ENCODE results near the gene PDZD2.

PDZD2 gene

DNA sequence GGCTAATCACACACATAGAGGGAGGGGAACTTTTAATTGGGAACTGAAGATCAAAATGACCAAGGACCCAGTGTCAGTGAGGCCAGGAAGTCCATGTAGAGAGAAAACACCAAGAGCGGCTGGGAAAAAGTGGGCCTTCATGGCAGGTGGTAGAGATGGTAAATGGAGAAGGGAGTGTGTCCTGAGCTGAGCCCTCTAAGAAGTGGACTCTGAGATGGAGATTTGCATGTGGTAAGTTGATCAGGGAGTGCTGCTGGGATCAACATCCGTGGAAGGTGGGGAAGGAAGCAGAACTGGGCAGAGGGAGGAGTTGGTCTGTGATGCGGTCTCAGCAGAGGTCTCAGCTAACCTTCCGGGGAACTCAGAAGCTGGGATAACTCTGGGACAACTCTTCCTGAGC is 18.9 kb upstream of the PDZD2 start:
- no peak for DNase-seq (ENCODE audit: low read depth)
- TF ChIP-seq, protein P1, sequence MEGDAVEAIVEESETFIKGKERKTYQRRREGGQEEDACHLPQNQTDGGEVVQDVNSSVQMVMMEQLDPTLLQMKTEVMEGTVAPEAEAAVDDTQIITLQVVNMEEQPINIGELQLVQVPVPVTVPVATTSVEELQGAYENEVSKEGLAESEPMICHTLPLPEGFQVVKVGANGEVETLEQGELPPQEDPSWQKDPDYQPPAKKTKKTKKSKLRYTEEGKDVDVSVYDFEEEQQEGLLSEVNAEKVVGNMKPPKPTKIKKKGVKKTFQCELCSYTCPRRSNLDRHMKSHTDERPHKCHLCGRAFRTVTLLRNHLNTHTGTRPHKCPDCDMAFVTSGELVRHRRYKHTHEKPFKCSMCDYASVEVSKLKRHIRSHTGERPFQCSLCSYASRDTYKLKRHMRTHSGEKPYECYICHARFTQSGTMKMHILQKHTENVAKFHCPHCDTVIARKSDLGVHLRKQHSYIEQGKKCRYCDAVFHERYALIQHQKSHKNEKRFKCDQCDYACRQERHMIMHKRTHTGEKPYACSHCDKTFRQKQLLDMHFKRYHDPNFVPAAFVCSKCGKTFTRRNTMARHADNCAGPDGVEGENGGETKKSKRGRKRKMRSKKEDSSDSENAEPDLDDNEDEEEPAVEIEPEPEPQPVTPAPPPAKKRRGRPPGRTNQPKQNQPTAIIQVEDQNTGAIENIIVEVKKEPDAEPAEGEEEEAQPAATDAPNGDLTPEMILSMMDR (conservative IDR thresholded peaks at IDR 0.05; ENCODE audit: control insufficient read depth, insufficient read depth, low read depth, low read length): no peak
- no peak overlapping the region for H3K4me3 ChIP-seq (ENCODE audit: control insufficient read depth, low read depth, low read length)

DNA sequence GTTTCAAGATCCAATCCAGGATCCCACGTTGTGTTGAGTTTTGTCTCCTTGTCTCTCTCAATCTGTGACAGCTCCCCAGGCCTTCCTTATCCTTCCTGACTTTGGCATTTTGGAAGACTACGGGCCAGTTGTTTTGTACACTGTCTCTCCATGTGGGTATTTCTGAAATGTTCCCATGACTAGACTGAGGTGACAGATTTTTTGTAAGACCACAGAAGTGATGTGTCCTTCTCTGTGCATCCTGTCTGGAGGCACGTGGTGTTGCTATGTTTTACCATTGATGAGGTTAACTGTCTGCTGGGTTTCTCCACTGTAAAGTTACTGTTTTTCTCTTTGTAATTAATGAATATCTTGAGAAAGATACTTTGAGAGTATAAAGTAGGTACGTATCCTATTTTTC is 15.7 kb upstream of the PDZD2 start:
- no peak overlapping the region for H3K4me3 ChIP-seq (ENCODE audit: control insufficient read depth, low read depth, low read length)
- TF ChIP-seq, protein P1 (conservative IDR thresholded peaks at IDR 0.05; ENCODE audit: control insufficient read depth, insufficient read depth, low read depth, low read length): no peak
- DNase-seq (ENCODE audit: low read depth): no peak

DNA sequence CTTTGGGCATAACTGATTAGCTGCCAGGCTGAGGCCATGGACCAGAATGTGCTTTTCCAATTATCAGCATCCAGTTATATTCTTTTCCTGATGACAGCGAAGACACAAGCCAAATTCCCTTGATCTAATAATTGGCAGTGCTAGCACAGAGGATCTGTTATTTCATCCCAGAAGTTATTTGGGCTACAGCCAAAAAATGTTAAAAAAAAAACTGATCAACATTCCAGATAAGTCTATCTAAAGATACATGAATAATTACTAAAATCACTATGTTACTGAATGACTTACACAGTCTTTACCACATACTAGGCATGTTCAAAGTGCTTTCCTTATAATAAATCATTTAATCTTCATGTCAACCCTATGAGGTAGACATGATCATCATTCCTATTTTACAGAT is 13.5 kb upstream of the PDZD2 start:
- H3K4me3 ChIP-seq (ENCODE audit: control insufficient read depth, low read depth, low read length): no peak overlapping the region
- DNase-seq (ENCODE audit: low read depth): no peak
- TF ChIP-seq, protein P1 (conservative IDR thresholded peaks at IDR 0.05; ENCODE audit: control insufficient read depth, insufficient read depth, low read depth, low read length): no peak

DNA sequence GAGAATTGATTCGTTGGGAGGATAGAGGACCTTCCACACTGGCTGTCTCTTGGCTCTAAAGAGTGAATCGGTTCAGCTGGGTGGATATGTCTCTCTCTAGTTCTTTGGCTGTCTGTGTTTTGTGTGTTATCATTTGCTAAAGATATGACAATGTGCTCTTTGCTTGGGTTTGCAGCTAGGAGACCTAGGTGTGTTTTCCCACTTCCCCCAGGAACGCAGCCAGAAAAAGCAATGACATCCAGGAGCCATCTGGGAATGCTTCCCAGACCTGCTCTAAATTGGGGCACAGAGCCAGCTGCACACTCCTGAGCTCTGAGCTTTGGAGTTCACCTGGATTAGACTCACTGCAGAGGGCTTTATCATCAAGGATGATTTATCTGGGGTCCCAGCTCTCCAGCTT is 12.8 kb upstream of the PDZD2 start:
- H3K4me3 ChIP-seq (ENCODE audit: control insufficient read depth, low read depth, low read length): no peak overlapping the region
- TF ChIP-seq, protein P1 (conservative IDR thresholded peaks at IDR 0.05; ENCODE audit: control insufficient read depth, insufficient read depth, low read depth, low read length): no peak
- DNase-seq (ENCODE audit: low read depth): no peak

DNA sequence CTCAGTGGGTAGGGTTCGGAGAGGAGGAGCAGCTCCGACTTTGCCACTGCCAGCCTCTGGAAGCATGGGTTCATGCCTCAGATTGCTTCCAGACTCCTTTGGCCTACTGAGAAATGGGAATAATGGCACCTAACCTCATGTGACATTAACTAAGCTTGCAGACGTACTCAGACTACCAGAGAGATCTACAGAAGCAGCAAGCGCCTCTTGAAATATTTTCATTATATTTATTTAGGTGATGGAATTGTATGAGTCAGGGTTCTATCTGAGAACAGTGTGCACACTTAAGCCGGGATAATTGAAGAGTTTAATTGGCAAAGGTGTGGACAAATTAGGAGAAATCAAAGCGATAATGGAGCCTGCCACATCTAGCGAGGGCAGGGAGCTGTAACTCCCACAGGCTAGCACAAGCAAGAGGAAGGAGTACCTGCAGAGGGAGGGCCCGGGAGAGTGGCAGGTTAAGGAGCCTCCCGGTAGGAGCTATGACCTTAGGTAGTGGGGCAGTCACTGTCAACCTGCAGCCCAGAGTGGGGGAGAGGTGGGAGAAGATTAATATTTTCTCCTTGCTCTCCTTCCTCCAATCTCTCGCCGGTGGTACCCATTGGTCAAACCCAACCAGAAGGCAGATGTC is 12.2 kb upstream of the PDZD2 start:
- no peak for DNase-seq (ENCODE audit: low read depth)
- no peak overlapping the region for H3K4me3 ChIP-seq (ENCODE audit: control insufficient read depth, low read depth, low read length)
- TF ChIP-seq, protein P1 (conservative IDR thresholded peaks at IDR 0.05; ENCODE audit: control insufficient read depth, insufficient read depth, low read depth, low read length): no peak

DNA sequence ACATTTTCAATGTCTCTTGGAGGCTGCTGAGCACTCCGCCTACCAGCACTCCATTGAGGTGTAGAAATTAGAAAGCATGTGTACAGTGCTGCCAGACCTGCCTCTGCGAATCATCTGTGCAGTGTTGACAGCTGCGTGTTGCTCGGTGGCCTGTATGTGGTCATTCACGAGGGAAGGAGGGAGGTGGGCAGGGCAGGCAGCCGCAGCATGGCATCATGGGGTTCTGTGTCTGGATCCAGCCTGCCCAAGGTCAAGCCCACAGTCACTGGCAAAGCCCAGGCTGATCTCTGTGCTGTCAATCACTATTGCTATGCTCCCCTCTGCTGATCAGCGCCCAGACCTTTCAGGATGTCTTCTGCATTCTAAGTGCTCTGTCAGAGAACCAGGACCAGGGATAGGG is 8.0 kb upstream of the PDZD2 start:
- TF ChIP-seq, protein P1 (conservative IDR thresholded peaks at IDR 0.05; ENCODE audit: control insufficient read depth, insufficient read depth, low read depth, low read length): no peak
- no peak overlapping the region for H3K4me3 ChIP-seq (ENCODE audit: control insufficient read depth, low read depth, low read length)
- no peak for DNase-seq (ENCODE audit: low read depth)

DNA sequence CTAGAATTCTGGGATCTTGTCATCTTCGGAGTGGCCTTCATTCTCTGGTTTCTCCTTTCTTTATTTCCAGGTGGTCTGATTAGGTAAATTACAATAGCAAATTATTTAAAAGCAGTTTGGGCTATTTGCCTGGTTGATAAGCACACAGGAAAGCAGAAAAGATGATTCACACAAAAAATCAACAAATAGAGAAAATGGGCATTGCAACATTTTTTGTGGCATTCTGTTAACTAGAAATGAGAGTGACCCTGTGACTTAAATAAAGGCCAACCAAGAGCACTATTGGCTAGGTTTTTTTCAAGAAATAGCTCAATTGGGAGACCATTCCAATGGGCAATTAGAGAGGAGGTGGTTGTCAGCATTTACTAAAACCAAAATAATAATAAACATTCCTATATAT is 6.5 kb upstream of the PDZD2 start:
- no peak for DNase-seq (ENCODE audit: low read depth)
- H3K4me3 ChIP-seq (ENCODE audit: control insufficient read depth, low read depth, low read length): no peak overlapping the region
- TF ChIP-seq, protein P1 (conservative IDR thresholded peaks at IDR 0.05; ENCODE audit: control insufficient read depth, insufficient read depth, low read depth, low read length): no peak
